WERI-Rb-1 (cell line): ENCODE results near the gene C1GALT1.
A peak's percentile ranks its signal among the peaks of the same experiment; 100 is the strongest.

ENCODE experiments used
- DNase-seq: peaks from one replicate; pipeline ENCODE4 v3.0.0-alpha.2; 2020
- H3K27ac ChIP-seq: fragments of 250-450 bp; sonication (Bioruptor Pico); 2 replicates; pipeline ENCODE4 v1.5.1; 2020; ENCODE audit warnings: mild to moderate bottlenecking, moderate library complexity
- H3K27me3 ChIP-seq: fragments of 250-450 bp; sonication (Bioruptor Pico); 2 replicates; pipeline ENCODE4 v1.5.1; 2021; ENCODE audit warnings: mild to moderate bottlenecking, low read depth, moderate library complexity; ENCODE audit not compliant: insufficient read depth, severe bottlenecking
- H3K36me3 ChIP-seq: fragments of 250-450 bp; sonication (Bioruptor Pico); 2 replicates; pipeline ENCODE4 v1.5.1; 2020; ENCODE audit warnings: mild to moderate bottlenecking, moderate library complexity
- H3K4me3 ChIP-seq: 2 replicates; pipeline ENCODE4 v1.5.1; 2011; ENCODE audit warnings: low read depth, mild to moderate bottlenecking, control low read depth, low read length
- H3K9me3 ChIP-seq: fragments of 250-450 bp; sonication (Bioruptor Pico); 2 replicates; pipeline ENCODE4 v1.5.1; 2021; ENCODE audit warnings: mild to moderate bottlenecking, moderate library complexity; ENCODE audit not compliant: severe bottlenecking
- CTCF ChIP-seq: IDR thresholded peaks from 2 replicates; pipeline ENCODE4 v1.5.1; 2011; ENCODE audit warnings: low read depth, mild to moderate bottlenecking, control low read depth, inconsistent platforms, low read length

Gene C1GALT1

GRCh38 chr7:7177044-7177517 lies 5.3 kb upstream of the C1GALT1 start:
- H3K27ac ChIP-seq, result no peak overlapping the region
- no peak for TF ChIP-seq CTCF

GRCh38 chr7:7178081-7178480 lies 4.3 kb upstream of the C1GALT1 start:
- Histone ChIP-seq H3K4me3 (no peak overlapping the region), H3K27ac (no peak overlapping the region), H3K36me3 (peaks cover 5% of the 10 kb centered on the region; the same call in 1 of the 2 replicates), H3K9me3 (no peaks in the 10 kb centered on the region), H3K27me3 (no peaks in the 10 kb centered on the region)
- TF ChIP-seq CTCF, result no peak
- no peak for DNase-seq

More at GRCh38 chr7:7177044-7177517, 5.3 kb upstream of the C1GALT1 start:
- Histone ChIP-seq H3K27me3 (no peaks in the 10 kb centered on the region), H3K36me3 (no peaks in the 10 kb centered on the region), H3K4me3 (no peak overlapping the region), H3K9me3 (no peaks in the 10 kb centered on the region)
- no peak for DNase-seq

GRCh38 chr7:7178906-7179305 lies 3.4 kb upstream of the C1GALT1 start:
- no peaks in the 10 kb centered on the region for H3K27me3 ChIP-seq
- DNase-seq, result no peak
- no peak overlapping the region for H3K27ac ChIP-seq
- H3K9me3 ChIP-seq, result no peaks in the 10 kb centered on the region
- H3K36me3 ChIP-seq, result peaks cover 11% of the 10 kb centered on the region
- H3K4me3 ChIP-seq, result no peak overlapping the region
- TF ChIP-seq CTCF, result no peak

GRCh38 chr7:7180725-7181449 lies 1.5 kb upstream of the C1GALT1 start:
- no peaks in the 10 kb centered on the region for H3K27me3 ChIP-seq
- peaks cover 28% of the 10 kb centered on the region for H3K36me3 ChIP-seq
- H3K9me3 ChIP-seq, result no peaks in the 10 kb centered on the region
- H3K4me3 ChIP-seq, result peak overlapping the region; percentile 88
- no peak for TF ChIP-seq CTCF
- DNase-seq, result no peak
- peak overlapping the region; percentile 81 for H3K27ac ChIP-seq

- Histone ChIP-seq H3K27ac (peak overlapping the region; percentile 81), H3K27me3 (no peaks in the 10 kb centered on the region), H3K9me3 (no peaks in the 10 kb centered on the region), H3K4me3 (peak overlapping the region; percentile 88), H3K36me3 (peaks cover 36% of the 10 kb centered on the region)
- no peak for TF ChIP-seq CTCF
- peak; percentile 47 for DNase-seq
Observed at GRCh38 chr7:7181519-7182155, 707 bp upstream of the C1GALT1 start.
